Brain microvascular endothelial cell (primary cell): ENCODE results near the gene ZNF718.
"Not testable (repeated sequence)": the region's sequence is repeated elsewhere in the genome, so short reads cannot be mapped to it uniquely, and the experiment has no call there.

Experiments used
- DNase-seq: peaks from one replicate; pipeline ENCODE4 v3.0.0-alpha.2; 2020
- H3K27ac ChIP-seq: fragments of 250-450 bp; sonication (Bioruptor Pico); 2 replicates; pipeline ENCODE4 v1.5.1; 2020; ENCODE audit warnings: mild to moderate bottlenecking, moderate library complexity
- H3K27me3 ChIP-seq: fragments of 250-450 bp; sonication (Bioruptor Pico); replicated peaks from 2 replicates; pipeline ENCODE4 v1.5.1; 2020; ENCODE audit warnings: mild to moderate bottlenecking
- H3K36me3 ChIP-seq: fragments of 250-450 bp; sonication (Bioruptor Pico); replicated peaks from 2 replicates; pipeline ENCODE4 v1.5.1; 2020; ENCODE audit warnings: mild to moderate bottlenecking
- H3K4me3 ChIP-seq: 2 replicates; pipeline ENCODE4 v1.5.1; 2011; ENCODE audit warnings: low read depth, mild to moderate bottlenecking, control low read depth, low read length, moderate library complexity
- CTCF ChIP-seq: IDR thresholded peaks from 2 replicates; pipeline ENCODE4 v1.5.1; 2011; ENCODE audit warnings: low read depth, mild to moderate bottlenecking, moderate library complexity, low read length, control low read depth, inconsistent platforms; ENCODE audit errors: missing control alignments
- in situ Hi-C: cut with HindIII; loops from 2 replicates; pipeline ENCODE4 v1.10.0; 2017; ENCODE audit warnings: low sequenced_read_pairs, low pct_ligation_motif_present

ZNF718 gene

GRCh38 chr4:132483-132882, 8.2 kb downstream of the ZNF718 start:
- no peak for DNase-seq
- Histone ChIP-seq H3K36me3 (peaks cover 23% of the 10 kb centered on the region), H3K27ac (no peak overlapping the region), H3K27me3 (no peaks in the 10 kb centered on the region), H3K4me3 (no peak overlapping the region)
- in situ Hi-C loops, result no loop called here
- no peak for TF ChIP-seq CTCF

GRCh38 chr4:138935-139334, 14.6 kb downstream of the ZNF718 start:
- no peak for DNase-seq

GRCh38 chr4:139691-140090, 15.4 kb downstream of the ZNF718 start:
- H3K27me3 ChIP-seq, result no peaks in the 10 kb centered on the region
- DNase-seq, result no peak
- H3K27ac ChIP-seq, result no peak overlapping the region
- in situ Hi-C loops, result no loop called here
- no peak for TF ChIP-seq CTCF
- no peak overlapping the region for H3K4me3 ChIP-seq
- H3K36me3 ChIP-seq, result peaks cover 27% of the 10 kb centered on the region

More at GRCh38 chr4:138935-139334, 14.6 kb downstream of the ZNF718 start:
- H3K27me3 ChIP-seq, result no peaks in the 10 kb centered on the region
- H3K4me3 ChIP-seq, result no peak overlapping the region
- H3K27ac ChIP-seq, result no peak overlapping the region
- in situ Hi-C loops, result no loop called here
- TF ChIP-seq CTCF, result no peak
- H3K36me3 ChIP-seq, result peaks cover 32% of the 10 kb centered on the region

GRCh38 chr4:146621-147020, 22.3 kb downstream of the ZNF718 start:
- in situ Hi-C loops, result no loop called here
- no peak for TF ChIP-seq CTCF
- H3K27ac ChIP-seq, result no peak overlapping the region
- no peaks in the 10 kb centered on the region for H3K27me3 ChIP-seq
- H3K4me3 ChIP-seq, result no peak overlapping the region
- H3K36me3 ChIP-seq, result peaks cover 4% of the 10 kb centered on the region
- DNase-seq, result no peak

GRCh38 chr4:147233-147632, 22.9 kb downstream of the ZNF718 start:
- Histone ChIP-seq H3K36me3 (peaks cover 4% of the 10 kb centered on the region), H3K4me3 (no peak overlapping the region), H3K27me3 (no peaks in the 10 kb centered on the region), H3K27ac (no peak overlapping the region)
- in situ Hi-C loops, result no loop called here
- no peak for DNase-seq
- TF ChIP-seq CTCF, result no peak

GRCh38 chr4:161496-162284, 37.4 kb downstream of the ZNF718 start:
- TF ChIP-seq CTCF, result no peak
- in situ Hi-C loops, result no loop called here
- H3K27ac ChIP-seq, result no peak overlapping the region
- H3K36me3 ChIP-seq, result no peaks in the 10 kb centered on the region
- no peak overlapping the region for H3K4me3 ChIP-seq
- no peak for DNase-seq
- no peaks in the 10 kb centered on the region for H3K27me3 ChIP-seq

GRCh38 chr4:169640-170039, 45.3 kb downstream of the ZNF718 start:
- H3K36me3 ChIP-seq, H3K4me3 ChIP-seq, DNase-seq, H3K27me3 ChIP-seq, in situ Hi-C loops, H3K27ac ChIP-seq: not testable (repeated sequence)

GRCh38 chr4:171318-171717, 47.0 kb downstream of the ZNF718 start:
- H3K4me3 ChIP-seq, H3K36me3 ChIP-seq, H3K27ac ChIP-seq, in situ Hi-C loops, H3K27me3 ChIP-seq, DNase-seq: not testable (repeated sequence)
